RWPE1 (cell line): ENCODE results near the gene TTC28.

Experiments
- CTCF ChIA-PET: fragments of 350-600 bp; sonication (Branson Sonifier 250); formaldehyde crosslinking; extraction: SDS; loops from one replicate; lab custom pipeline; 2021; lab: Yijun Ruan, JAX
- POLR2A ChIA-PET: fragments of 400-600 bp; formaldehyde crosslinking; extraction: SDS; loops from one replicate; lab custom pipeline; 2020; ENCODE audit warnings: antibody characterized with exemption; ENCODE audit not compliant: low non-redundant PET; lab: Yijun Ruan, JAX
- DNase-seq: peaks from one replicate; pipeline ENCODE4 v3.0.0; 2012; ENCODE audit warnings: low spot score
- H3K27ac ChIP-seq: fragments of 450-650 bp; 2 replicates; pipeline ENCODE4 v1.5.1; 2017
- TF ChIP-seq, protein P1 (sequence below): fragments of 450-650 bp; conservative IDR thresholded peaks from 2 replicates; pipeline ENCODE4 v1.5.1; 2017; ENCODE audit warnings: low read depth, mild to moderate bottlenecking

Gene TTC28

DNA sequence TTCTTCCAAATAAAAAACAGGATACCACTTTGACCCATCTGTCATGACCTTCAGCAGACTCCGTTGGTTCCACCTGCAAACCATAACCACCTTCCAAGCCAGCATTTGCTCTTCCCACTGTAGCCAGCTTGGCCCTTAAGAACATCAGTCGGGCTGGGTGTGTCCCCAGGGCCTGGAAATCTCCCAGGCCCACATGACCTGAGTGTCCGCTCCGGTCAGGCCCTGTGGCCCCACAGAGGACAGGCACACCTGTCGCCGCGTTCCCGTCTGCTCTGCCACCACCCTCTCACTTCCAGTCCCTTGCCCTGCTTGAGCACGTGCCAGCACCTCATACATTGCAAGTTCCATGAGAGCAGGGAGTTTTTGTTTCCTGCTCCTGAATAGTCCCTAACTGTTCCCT, 694.9 kb downstream of the TTC28 start:
- ChIA-PET POLR2A (no interaction called here), CTCF (no interaction called here)
- no peak for DNase-seq
- no peak overlapping the region for H3K27ac ChIP-seq
- TF ChIP-seq, protein P1, sequence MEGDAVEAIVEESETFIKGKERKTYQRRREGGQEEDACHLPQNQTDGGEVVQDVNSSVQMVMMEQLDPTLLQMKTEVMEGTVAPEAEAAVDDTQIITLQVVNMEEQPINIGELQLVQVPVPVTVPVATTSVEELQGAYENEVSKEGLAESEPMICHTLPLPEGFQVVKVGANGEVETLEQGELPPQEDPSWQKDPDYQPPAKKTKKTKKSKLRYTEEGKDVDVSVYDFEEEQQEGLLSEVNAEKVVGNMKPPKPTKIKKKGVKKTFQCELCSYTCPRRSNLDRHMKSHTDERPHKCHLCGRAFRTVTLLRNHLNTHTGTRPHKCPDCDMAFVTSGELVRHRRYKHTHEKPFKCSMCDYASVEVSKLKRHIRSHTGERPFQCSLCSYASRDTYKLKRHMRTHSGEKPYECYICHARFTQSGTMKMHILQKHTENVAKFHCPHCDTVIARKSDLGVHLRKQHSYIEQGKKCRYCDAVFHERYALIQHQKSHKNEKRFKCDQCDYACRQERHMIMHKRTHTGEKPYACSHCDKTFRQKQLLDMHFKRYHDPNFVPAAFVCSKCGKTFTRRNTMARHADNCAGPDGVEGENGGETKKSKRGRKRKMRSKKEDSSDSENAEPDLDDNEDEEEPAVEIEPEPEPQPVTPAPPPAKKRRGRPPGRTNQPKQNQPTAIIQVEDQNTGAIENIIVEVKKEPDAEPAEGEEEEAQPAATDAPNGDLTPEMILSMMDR = no peak

DNA sequence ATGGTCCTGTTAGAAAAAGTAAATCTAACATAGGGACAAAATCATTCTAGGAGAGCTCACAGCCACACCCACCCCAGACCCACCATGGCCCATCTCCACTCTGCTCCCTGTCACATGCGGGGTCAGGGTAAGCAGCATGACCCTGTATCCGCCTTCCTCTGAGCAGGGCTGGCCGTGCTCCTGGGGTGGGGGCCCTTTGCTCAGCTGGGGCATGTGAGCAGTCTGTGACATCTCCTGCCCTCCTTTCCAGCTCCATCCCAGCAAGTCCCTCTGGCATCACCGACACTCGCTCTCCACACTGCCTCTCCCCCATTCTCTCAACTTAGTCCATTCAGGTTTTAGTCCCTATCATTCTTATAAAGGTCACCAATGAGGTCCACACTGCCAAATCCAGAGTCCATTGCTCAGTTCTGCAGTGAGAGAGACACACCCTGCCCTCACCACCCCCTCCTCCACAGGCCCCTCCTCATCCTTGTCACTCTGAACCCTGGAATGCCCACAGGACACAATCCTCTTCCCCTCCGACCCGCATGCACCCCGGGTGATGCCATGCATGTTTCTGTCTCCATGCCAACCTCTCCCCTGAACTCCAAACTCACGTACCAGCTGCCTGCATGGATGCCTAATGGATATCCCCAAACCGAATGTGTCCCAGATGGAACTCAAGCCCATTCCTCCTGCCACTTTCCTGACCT, 695.5 kb downstream of the TTC28 start:
- TF ChIP-seq, protein P1 = no peak
- ChIA-PET CTCF (no interaction called here), POLR2A (no interaction called here)
- DNase-seq = no peak
- no peak overlapping the region for H3K27ac ChIP-seq

DNA sequence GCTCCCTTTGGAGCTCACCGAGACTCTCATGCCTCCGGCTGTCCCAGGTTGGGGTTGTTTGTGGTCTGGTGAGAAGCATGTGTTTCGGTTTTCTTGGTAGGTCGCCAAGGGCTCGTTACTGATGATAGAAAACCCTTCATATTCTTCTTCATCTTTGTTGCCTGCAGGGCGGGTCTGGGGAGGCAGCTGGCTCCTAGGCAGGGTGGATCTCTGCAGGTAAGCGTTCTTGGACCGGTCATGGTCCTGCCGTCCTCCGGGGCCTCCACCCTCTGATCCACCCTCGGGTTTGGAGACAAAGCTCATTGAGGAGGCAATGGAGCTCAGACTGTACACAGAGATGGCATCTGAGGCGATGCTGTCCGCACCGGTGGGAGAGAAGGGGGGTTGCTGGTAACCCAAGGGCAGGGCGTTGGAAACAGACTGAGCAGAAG, 696.3 kb downstream of the TTC28 start:
- TF ChIP-seq, protein P1 = no peak
- H3K27ac ChIP-seq = no peak overlapping the region
- ChIA-PET POLR2A (no interaction called here), CTCF (interaction anchor here (0.6 kb wide), 1 partner anchor 98 kb away, joined by 3 read pairs; no protein-coding TSS in a partner anchor)
- DNase-seq = no peak

DNA sequence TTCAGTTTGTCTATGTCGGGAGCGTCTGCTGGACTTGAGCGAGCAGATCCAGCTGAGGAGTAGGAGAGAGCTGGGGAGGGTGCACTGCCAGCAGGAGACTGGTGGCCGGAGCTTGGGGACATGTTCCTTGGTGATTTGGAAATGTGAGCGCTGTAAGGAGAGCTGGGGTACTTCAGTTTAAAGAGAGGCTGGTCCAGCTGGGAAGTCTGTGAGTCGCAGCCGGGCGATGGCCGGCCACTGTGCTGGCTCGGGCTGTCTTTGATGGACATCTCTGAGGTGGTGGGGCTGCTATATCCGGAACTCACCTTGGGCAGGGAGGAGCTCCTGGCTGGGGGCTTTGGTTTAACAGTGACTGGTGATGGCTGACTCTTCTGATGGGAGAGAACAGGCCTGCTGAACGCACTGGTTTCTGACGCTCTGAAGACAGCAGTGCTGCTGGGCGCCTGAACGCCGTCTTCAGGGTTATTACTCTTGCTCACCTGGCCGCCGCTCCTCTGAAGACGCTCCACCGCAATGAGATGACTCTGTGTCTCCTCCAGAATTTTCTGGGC, 696.9 kb downstream of the TTC28 start:
- H3K27ac ChIP-seq = no peak overlapping the region
- no peak for DNase-seq
- POLR2A ChIA-PET = no interaction called here
- TF ChIP-seq, protein P1 = no peak
- CTCF ChIA-PET = interaction anchor here (0.6 kb wide), 1 partner anchor 97 kb away, joined by 3 read pairs; no protein-coding TSS in a partner anchor

DNA sequence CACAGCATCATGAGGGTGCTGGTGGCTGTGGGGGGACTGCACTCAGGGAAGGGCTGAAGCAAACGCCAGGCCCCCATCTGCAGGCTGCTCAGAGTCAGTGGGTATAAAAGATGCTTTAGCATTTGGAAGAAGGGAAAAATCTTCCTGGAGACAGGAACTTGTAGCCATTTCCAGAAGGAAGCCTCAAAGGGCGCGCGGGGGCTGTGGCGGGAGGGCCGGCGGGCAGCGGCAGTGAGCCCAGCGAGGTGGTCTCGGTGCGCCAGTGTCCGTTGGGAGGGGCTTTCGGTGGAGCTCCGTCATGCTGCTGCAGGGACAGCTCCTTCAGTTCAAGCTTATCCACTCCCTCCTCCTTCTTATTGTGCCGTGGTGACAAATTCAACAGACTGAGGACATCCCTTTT, 697.5 kb downstream of the TTC28 start:
- CTCF ChIA-PET = no interaction called here
- DNase-seq = no peak
- H3K27ac ChIP-seq = no peak overlapping the region
- TF ChIP-seq, protein P1 = no peak
- POLR2A ChIA-PET = no interaction called here

DNA sequence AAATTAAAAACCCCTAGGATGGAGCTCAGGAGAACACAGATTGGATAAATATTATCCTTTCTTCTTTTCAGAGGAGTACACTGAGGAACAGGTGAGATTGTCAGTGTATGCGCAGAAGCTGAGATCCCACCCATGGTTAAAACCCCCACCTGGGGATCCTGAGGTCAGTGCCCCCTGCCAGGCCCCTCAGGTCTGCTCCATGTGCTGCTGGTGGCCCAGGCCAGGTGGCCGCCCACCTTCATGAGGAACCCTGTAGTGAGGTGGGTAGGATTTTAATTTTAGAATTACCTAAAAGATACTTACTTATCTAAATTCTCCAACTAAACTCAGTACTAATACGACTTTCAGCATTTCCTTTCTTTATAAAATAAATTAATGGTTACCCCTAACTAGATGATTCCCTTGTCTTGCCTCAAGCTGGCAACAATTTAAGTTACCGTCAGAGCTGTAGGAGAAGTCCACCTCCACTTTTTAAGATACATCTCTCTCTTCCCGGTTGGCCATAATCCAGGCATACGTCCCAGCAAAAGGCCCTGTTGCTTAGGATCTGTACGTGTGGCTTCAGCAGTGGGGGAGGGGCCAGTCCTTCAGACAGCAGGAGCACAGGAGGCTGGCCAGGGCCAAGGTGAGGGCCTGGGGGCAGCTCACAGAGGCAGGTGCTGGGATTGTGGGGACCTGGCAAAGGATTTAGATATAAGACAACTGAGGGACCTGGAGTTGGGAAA, 699.1 kb downstream of the TTC28 start:
- ChIA-PET POLR2A (no interaction called here), CTCF (no interaction called here)
- TF ChIP-seq, protein P1 = no peak
- H3K27ac ChIP-seq = no peak overlapping the region
- DNase-seq = no peak
